ENCODE data around the gene MNAT1.

Gene MNAT1

GRCh38 chr14:60944204-60944603 lies 209.6 kb downstream of the MNAT1 start:
- H3K14ac ChIP-seq (ENCODE audit: low read length), result no peak overlapping the region
- H4K91ac ChIP-seq (ENCODE audit: low read depth, low read length), result no peak overlapping the region
- no peak overlapping the region for H2AFZ ChIP-seq (ENCODE audit: insufficient read depth, low read length, poor library complexity)
- WGBS (ENCODE audit: extremely low coverage, insufficient coverage, insufficient read length), result no CpG with 5 or more reads among the region's 4 CpGs
- H2BK120ac ChIP-seq (ENCODE audit: insufficient read depth, low read length, poor library complexity), result no peak overlapping the region
- no peaks in the 10 kb centered on the region for H3K79me2 ChIP-seq (ENCODE audit: control insufficient read depth, insufficient read depth, low read length, poor library complexity)
- no peak overlapping the region for H3K9ac ChIP-seq (ENCODE audit: low read length)
- H3K4ac ChIP-seq (ENCODE audit: low read depth, low read length), result no peak overlapping the region
- H2BK12ac ChIP-seq (ENCODE audit: low read length), result no peak overlapping the region
- H2BK5ac ChIP-seq (ENCODE audit: low read depth, low read length, poor library complexity), result no peak overlapping the region
- no peaks in the 10 kb centered on the region for H3K79me1 ChIP-seq (ENCODE audit: low read length)
- H4K8ac ChIP-seq (ENCODE audit: low read depth, low read length), result no peak overlapping the region
- no peak overlapping the region for H3K18ac ChIP-seq (ENCODE audit: low read length)
- no peak overlapping the region for H3K4me2 ChIP-seq (ENCODE audit: low read length)
- no peak overlapping the region for H3K27ac ChIP-seq (ENCODE audit: low read depth, low read length)
- no peak overlapping the region for H4K12ac ChIP-seq (ENCODE audit: low read depth, low read length)
- no peak overlapping the region for H3K4me3 ChIP-seq (ENCODE audit: low read depth, low read length)
- no peak overlapping the region for H2AK5ac ChIP-seq (ENCODE audit: low read length)
- H3K4me1 ChIP-seq (ENCODE audit: control insufficient read depth in 1 of 2, insufficient read depth in 2 of 2, low read length in 2 of 2), result no peaks in the 10 kb centered on the region
- H3K36me3 ChIP-seq (ENCODE audit: control insufficient read depth in 1 of 2, insufficient read depth in 2 of 2, low read length in 2 of 2), result no peaks in the 10 kb centered on the region
- H3K23ac ChIP-seq (ENCODE audit: low read length), result no peak overlapping the region
- no peaks in the 10 kb centered on the region for H3K27me3 ChIP-seq (ENCODE audit: insufficient read depth, low read length)
- DNase-seq, result no peak
- no peaks in the 10 kb centered on the region for H3K9me3 ChIP-seq (ENCODE audit: insufficient read depth, low read depth, low read length)

- Histone ChIP-seq H4K91ac (ENCODE audit: low read depth, low read length) (no peak overlapping the region), H3K14ac (ENCODE audit: low read length) (no peak overlapping the region), H3K36me3 (ENCODE audit: control insufficient read depth in 1 of 2, insufficient read depth in 2 of 2, low read length in 2 of 2) (no peaks in the 10 kb centered on the region), H3K4me2 (ENCODE audit: low read length) (no peak overlapping the region), H3K27me3 (ENCODE audit: insufficient read depth, low read length) (no peaks in the 10 kb centered on the region), H3K9me3 (ENCODE audit: insufficient read depth, low read depth, low read length) (no peaks in the 10 kb centered on the region), H3K4me3 (ENCODE audit: low read depth, low read length) (no peak overlapping the region), H2BK120ac (ENCODE audit: insufficient read depth, low read length, poor library complexity) (no peak overlapping the region), H3K4me1 (ENCODE audit: control insufficient read depth in 1 of 2, insufficient read depth in 2 of 2, low read length in 2 of 2) (no peaks in the 10 kb centered on the region), H3K18ac (ENCODE audit: low read length) (no peak overlapping the region), H3K79me1 (ENCODE audit: low read length) (no peaks in the 10 kb centered on the region), H2BK12ac (ENCODE audit: low read length) (no peak overlapping the region), H3K27ac (ENCODE audit: low read depth, low read length) (no peak overlapping the region), H2AK5ac (ENCODE audit: low read length) (no peak overlapping the region), H3K4ac (ENCODE audit: low read depth, low read length) (no peak overlapping the region), H2BK5ac (ENCODE audit: low read depth, low read length, poor library complexity) (no peak overlapping the region), H4K12ac (ENCODE audit: low read depth, low read length) (no peak overlapping the region), H4K8ac (ENCODE audit: low read depth, low read length) (no peak overlapping the region), H3K9ac (ENCODE audit: low read length) (no peak overlapping the region), H3K79me2 (ENCODE audit: control insufficient read depth, insufficient read depth, low read length, poor library complexity) (no peaks in the 10 kb centered on the region), H3K23ac (ENCODE audit: low read length) (no peak overlapping the region), H2AFZ (ENCODE audit: insufficient read depth, low read length, poor library complexity) (no peak overlapping the region)
- no peak for DNase-seq
- WGBS (ENCODE audit: extremely low coverage, insufficient coverage, insufficient read length), result 100% methylated on average over 1 of the region's 1 CpG
These were observed 211.4 kb downstream of the MNAT1 start for GRCh38 chr14:60945984-60946383.

DNA sequence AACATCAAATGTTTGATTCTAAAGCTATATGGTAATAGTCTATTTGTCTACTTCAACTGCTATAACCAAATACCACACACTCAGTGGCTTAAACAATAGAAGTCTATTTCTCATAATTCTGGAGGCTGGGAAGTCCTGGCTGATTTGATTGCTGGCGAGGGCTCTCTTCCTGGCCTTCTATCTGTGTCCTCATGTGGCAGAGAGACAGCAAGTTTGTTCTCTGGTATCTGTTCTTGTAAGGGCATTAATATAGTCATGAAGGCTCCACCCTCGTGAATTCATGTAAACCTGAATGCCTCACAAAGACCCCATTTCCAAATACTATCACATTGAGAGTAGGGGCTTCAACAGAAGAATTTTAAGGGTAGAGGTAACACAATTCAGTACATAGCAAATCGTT lies 212.2 kb downstream of the MNAT1 start:
- Histone ChIP-seq H3K9me3 (ENCODE audit: insufficient read depth, low read depth, low read length) (no peaks in the 10 kb centered on the region), H3K27me3 (ENCODE audit: insufficient read depth, low read length) (no peaks in the 10 kb centered on the region), H3K27ac (ENCODE audit: low read depth, low read length) (no peak overlapping the region), H2BK120ac (ENCODE audit: insufficient read depth, low read length, poor library complexity) (no peak overlapping the region), H2AK5ac (ENCODE audit: low read length) (no peak overlapping the region), H4K12ac (ENCODE audit: low read depth, low read length) (no peak overlapping the region), H3K79me1 (ENCODE audit: low read length) (no peaks in the 10 kb centered on the region), H3K79me2 (ENCODE audit: control insufficient read depth, insufficient read depth, low read length, poor library complexity) (no peaks in the 10 kb centered on the region), H3K36me3 (ENCODE audit: control insufficient read depth in 1 of 2, insufficient read depth in 2 of 2, low read length in 2 of 2) (no peaks in the 10 kb centered on the region), H4K8ac (ENCODE audit: low read depth, low read length) (no peak overlapping the region), H3K4ac (ENCODE audit: low read depth, low read length) (no peak overlapping the region), H2BK12ac (ENCODE audit: low read length) (no peak overlapping the region), H2AFZ (ENCODE audit: insufficient read depth, low read length, poor library complexity) (no peak overlapping the region), H3K4me3 (ENCODE audit: low read depth, low read length) (no peak overlapping the region), H3K14ac (ENCODE audit: low read length) (no peak overlapping the region), H3K23ac (ENCODE audit: low read length) (no peak overlapping the region), H2BK5ac (ENCODE audit: low read depth, low read length, poor library complexity) (no peak overlapping the region), H3K4me1 (ENCODE audit: control insufficient read depth in 1 of 2, insufficient read depth in 2 of 2, low read length in 2 of 2) (no peaks in the 10 kb centered on the region), H3K18ac (ENCODE audit: low read length) (no peak overlapping the region), H4K91ac (ENCODE audit: low read depth, low read length) (no peak overlapping the region), H3K9ac (ENCODE audit: low read length) (no peak overlapping the region), H3K4me2 (ENCODE audit: low read length) (no peak overlapping the region)
- no peak for DNase-seq
- no CpG with 5 or more reads among the region's 3 CpGs for WGBS (ENCODE audit: extremely low coverage, insufficient coverage, insufficient read length)

GRCh38 chr14:60951776-60952435 lies 217.3 kb downstream of the MNAT1 start:
- Histone ChIP-seq H3K4me1 (ENCODE audit: control insufficient read depth in 1 of 2, insufficient read depth in 2 of 2, low read length in 2 of 2) (no peaks in the 10 kb centered on the region), H3K23ac (ENCODE audit: low read length) (no peak overlapping the region), H3K9ac (ENCODE audit: low read length) (no peak overlapping the region), H3K36me3 (ENCODE audit: control insufficient read depth in 1 of 2, insufficient read depth in 2 of 2, low read length in 2 of 2) (peaks cover 0 to 3% of the 10 kb centered on the region in 2 experiments), H3K79me2 (ENCODE audit: control insufficient read depth, insufficient read depth, low read length, poor library complexity) (no peaks in the 10 kb centered on the region), H3K4me3 (ENCODE audit: low read depth, low read length) (no peak overlapping the region), H3K27me3 (ENCODE audit: insufficient read depth, low read length) (no peaks in the 10 kb centered on the region), H2BK12ac (ENCODE audit: low read length) (no peak overlapping the region), H2BK120ac (ENCODE audit: insufficient read depth, low read length, poor library complexity) (no peak overlapping the region), H2AFZ (ENCODE audit: insufficient read depth, low read length, poor library complexity) (no peak overlapping the region), H2BK5ac (ENCODE audit: low read depth, low read length, poor library complexity) (no peak overlapping the region), H3K14ac (ENCODE audit: low read length) (no peak overlapping the region), H3K18ac (ENCODE audit: low read length) (no peak overlapping the region), H3K4me2 (ENCODE audit: low read length) (no peak overlapping the region), H3K4ac (ENCODE audit: low read depth, low read length) (no peak overlapping the region), H3K9me3 (ENCODE audit: insufficient read depth, low read depth, low read length) (no peaks in the 10 kb centered on the region), H2AK5ac (ENCODE audit: low read length) (no peak overlapping the region), H4K91ac (ENCODE audit: low read depth, low read length) (no peak overlapping the region), H3K27ac (ENCODE audit: low read depth, low read length) (no peak overlapping the region), H4K8ac (ENCODE audit: low read depth, low read length) (no peak overlapping the region), H4K12ac (ENCODE audit: low read depth, low read length) (no peak overlapping the region), H3K79me1 (ENCODE audit: low read length) (no peaks in the 10 kb centered on the region)
- no peak for DNase-seq
- no CpG with 5 or more reads among the region's 3 CpGs for WGBS (ENCODE audit: extremely low coverage, insufficient coverage, insufficient read length)
